GM23248 (cell line): ENCODE data around the gene CUX1.

Source experiments
- EZH2 ChIP-seq: fragments of 200-600 bp; sonication (generic); IDR thresholded peaks from 2 replicates; pipeline ENCODE4 v1.6.1; 2018; ENCODE audit warnings: antibody characterized with exemption, mild to moderate bottlenecking; ENCODE audit not compliant: insufficient read depth, poor library complexity, severe bottlenecking
- EZH2phosphoT487 ChIP-seq: fragments of 200-600 bp; sonication (generic); IDR thresholded peaks from 2 replicates; pipeline ENCODE4 v1.6.1; 2018; ENCODE audit warnings: antibody characterized with exemption, moderate library complexity, mild to moderate bottlenecking, low read depth; ENCODE audit not compliant: insufficient read depth

- TF ChIP-seq EZH2 (no peak), EZH2phosphoT487 (no peak)
Measured at GRCh38 chr7:102284891-102285539, 467.6 kb downstream of the CUX1 start.
